Ovary (tissue), 10 donors: ENCODE results near the gene ZNF662. TPM values are rescaled to one million over a fixed set of nuclear protein-coding genes. Genes with fewer than 3 reads are reported as not detected.

ENCODE experiments used
- DNase-seq, 5 donors: peaks; one replicate each; pipeline ENCODE4 v3.0.0-alpha.2; 2019 to 2020
- H3K27ac ChIP-seq, 2 donors: fragments of 200-600 bp; one replicate each; pipeline versions ENCODE4 v1.5.1 to v1.8.0; 2019 to 2022
- H3K27me3 ChIP-seq: fragments of 200-600 bp; one replicate; pipeline ENCODE4 v1.8.0; 2022
- H3K36me3 ChIP-seq: fragments of 200-600 bp; sonication (generic); one replicate; pipeline ENCODE4 v1.5.1; 2019
- H3K4me1 ChIP-seq: one replicate; pipeline ENCODE4 v1.8.1; 2013; ENCODE audit warnings: mild to moderate bottlenecking, moderate library complexity; ENCODE audit not compliant: insufficient read depth
- H3K4me3 ChIP-seq: fragments of 200-600 bp; sonication (generic); one replicate; pipeline ENCODE4 v1.5.1; 2017
- H3K9me3 ChIP-seq, 2 donors: fragments of 200-600 bp in 1 of 2; sonication (generic) in 1 of 2; one replicate each; pipeline versions ENCODE4 v1.5.1 to v1.8.1; 2013 to 2019; ENCODE audit warnings: mild to moderate bottlenecking in 1 of 2, moderate library complexity in 1 of 2
- CTCF ChIP-seq, 3 donors: fragments of 450-650 bp in 2 of 3; fragments of 200-600 bp in 1 of 3; IDR thresholded peaks; one replicate each; pipeline versions ENCODE4 v1.5.1 to v1.8.0; 2016 to 2022; ENCODE audit warnings: antibody characterized with exemption in 3 of 3, mild to moderate bottlenecking in 1 of 3
- EP300 ChIP-seq: sonication (generic); formaldehyde crosslinking; IDR thresholded peaks from one replicate; pipeline ENCODE4 v1.6.1; 2017; ENCODE audit warnings: antibody characterized with exemption
- POLR2A ChIP-seq: fragments of 450-650 bp; IDR thresholded peaks from one replicate; pipeline ENCODE4 v1.6.1; 2017; ENCODE audit warnings: antibody characterized with exemption, mild to moderate bottlenecking, moderate library complexity
- WGBS, 3 donors: extraction: QIAGEN DNeasy Blood & Tissue Kit in 1 of 3; methylation state at CpG; one replicate each; pipeline versions ENCODE4 v1.1.5 to v1.1.7; 2013 to 2017; 5-methylcytosine and 5-hydroxymethylcytosine counted together
- intact Hi-C, 4 donors: fragments of 100-400 bp; cut with DNase I; formaldehyde crosslinking; loops; one replicate each; pipeline versions ENCODE4 v1.11.0 to v1.15.1; 2022 to 2023
- long read RNA-seq, 3 donors: library from polyadenylated mRNA in 2 of 3; unstranded in 2 of 3; transcript quantifications; one replicate each; pipeline ENCODE4 v2.0.0 and lab custom pipeline, GENCODE V29; 2021 to 2026
- polyA plus RNA-seq, 2 donors: library from polyadenylated mRNA; stranded (reverse); fragments of 200-250 nt in 1 of 2; fragments of 350-450 nt in 1 of 2; fragmentation: Illumina TruSeq in 1 of 2; extraction: RNeasy Lipid Tissue Mini Kit (QIAGEN cat#74804) in 1 of 2; gene quantifications; one replicate each; pipeline ENCODE4 v1.2.3, GENCODE V29; 2013 to 2014
- total RNA-seq, 7 donors: library from RNA; depleted of rRNA in 2 of 7; stranded (reverse); fragments of >200 nt in 2 of 7; fragmentation: NEBNext Ultra II Directional in 3 of 7; extraction: Animal tissue kit (Norgen Biotek cat#: 25700) in 3 of 7; gene quantifications; one replicate each; pipeline versions ENCODE4 v1.1.0 to v1.2.4, GENCODE V29; 2016 to 2023
- donor health status: DM: no; HTN: no; CAD: no; lungs with moderate emphysema.
- donor health status: DM: no; HTN: no; CAD: no.
- donor health status: Bipolar disorder and iron deficiency.
- donor health status: DM: yes; HTN: yes; CAD: no.
- donor health status: DM: no; HTN: no; CAD: no.
- donor health status: DM: yes; HTN: yes; CAD: no.

ZNF662 gene
- total RNA-seq (10 to 100 TPM in 5 of 7 donors, 1 to 10 TPM in 2; 9.0 to 29.8 (median 24.6) TPM), polyA plus RNA-seq (10 to 100 TPM in 1 of 2 donors, 1 to 10 TPM in 1; 8.1 to 11.1 TPM)
- long read RNA-seq, donor 1, transcript ZNF662-201 (4 exons, 3,186 nt): major isoform, 5 of 15 reads
- long read RNA-seq, donor 1, partial matches to known transcripts: 0 of 15 reads
- long read RNA-seq, donor 1, other reads (novel, unspliced or antisense): 9 of 15 reads
- long read RNA-seq, donor 2, partial matches to known transcripts: 0 of 1 reads
- long read RNA-seq, donor 2, other reads (novel, unspliced or antisense): 0 of 1 reads
- long read RNA-seq, donor 3, partial matches to known transcripts: 1 of 9 reads
- long read RNA-seq, donor 3, other reads (novel, unspliced or antisense): 7 of 9 reads

- TF ChIP-seq EP300 (no peak), POLR2A (peak; percentile 51)
- Histone ChIP-seq H3K27ac (peak within 1 kb of the TSS; percentile 48 to 84), H3K27me3 (no peaks in the 10 kb centered on the region), H3K36me3 (peaks cover under 1% of the 10 kb centered on the region), H3K4me1 (peaks cover 5% of the 10 kb centered on the region), H3K4me3 (peak within 1 kb of the TSS; percentile 76), H3K9me3 (peaks cover 0 to 16% of the 10 kb centered on the region in 2 donors)
- intact Hi-C loops: no loop called here
- peak; percentile 66 to 83 (median 73) for DNase-seq
- WGBS, 3 donors: 1 to 2% (median 1%) methylated on average over 31 to 59 of the region's 59 CpGs
These were observed at the start of gene ZNF662 for GRCh38 chr3:42906070-42906847. TSS of gene ZNF662 (plus strand) at chr3:42906142. CDS start at chr3:42908115, 1,973 bp downstream.

GRCh38 chr3:42856544-42856943 lies 49.4 kb upstream of the ZNF662 start:
- Histone ChIP-seq H3K4me3 (no peak overlapping the region), H3K4me1 (peaks cover 2% of the 10 kb centered on the region), H3K27me3 (no peaks in the 10 kb centered on the region), H3K36me3 (no peaks in the 10 kb centered on the region), H3K9me3 (no peaks in the 10 kb centered on the region), H3K27ac (no peak overlapping the region)
- intact Hi-C loops: no loop called here
- DNase-seq: no peak
- TF ChIP-seq POLR2A (no peak), EP300 (no peak), CTCF (IDR thresholded peaks at IDR 0.05) (no peak)
- WGBS, 3 donors: 88 to 93% (median 90%) methylated on average over 3 of the region's 3 CpGs

DNA sequence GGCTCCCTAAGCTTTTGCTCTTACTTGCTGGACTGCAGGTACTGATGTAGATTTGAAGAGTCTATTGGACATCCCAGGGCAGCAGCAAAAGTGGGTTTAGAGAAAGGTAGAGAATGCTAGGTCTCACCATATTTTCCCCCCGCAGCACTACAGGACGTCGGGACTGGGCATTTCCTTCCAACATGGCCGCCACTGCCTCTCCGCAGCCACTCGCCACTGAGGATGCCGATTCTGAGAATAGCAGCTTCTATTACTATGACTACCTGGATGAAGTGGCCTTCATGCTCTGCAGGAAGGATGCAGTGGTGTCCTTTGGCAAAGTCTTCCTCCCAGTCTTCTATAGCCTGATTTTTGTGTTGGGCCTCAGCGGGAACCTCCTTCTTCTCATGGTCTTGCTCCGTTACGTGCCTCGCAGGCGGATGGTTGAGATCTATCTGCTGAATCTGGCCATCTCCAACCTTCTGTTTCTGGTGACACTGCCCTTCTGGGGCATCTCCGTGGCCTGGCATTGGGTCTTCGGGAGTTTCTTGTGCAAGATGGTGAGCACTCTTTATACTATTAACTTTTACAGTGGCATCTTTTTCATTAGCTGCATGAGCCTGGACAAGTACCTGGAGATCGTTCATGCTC lies 41.5 kb upstream of the ZNF662 start:
- no peak overlapping the region for H3K4me3 ChIP-seq
- no peak overlapping the region for H3K27ac ChIP-seq
- intact Hi-C loops: no loop called here
- WGBS, 3 donors: 90 to 94% (median 93%) methylated on average over 15 of the region's 15 CpGs
- H3K9me3 ChIP-seq: no peaks in the 10 kb centered on the region
- no peaks in the 10 kb centered on the region for H3K36me3 ChIP-seq
- TF ChIP-seq CTCF (IDR thresholded peaks at IDR 0.05): no peak
- TF ChIP-seq POLR2A: no peak
- TF ChIP-seq EP300: no peak
- H3K4me1 ChIP-seq: no peaks in the 10 kb centered on the region
- no peaks in the 10 kb centered on the region for H3K27me3 ChIP-seq
- DNase-seq: no peak

DNA sequence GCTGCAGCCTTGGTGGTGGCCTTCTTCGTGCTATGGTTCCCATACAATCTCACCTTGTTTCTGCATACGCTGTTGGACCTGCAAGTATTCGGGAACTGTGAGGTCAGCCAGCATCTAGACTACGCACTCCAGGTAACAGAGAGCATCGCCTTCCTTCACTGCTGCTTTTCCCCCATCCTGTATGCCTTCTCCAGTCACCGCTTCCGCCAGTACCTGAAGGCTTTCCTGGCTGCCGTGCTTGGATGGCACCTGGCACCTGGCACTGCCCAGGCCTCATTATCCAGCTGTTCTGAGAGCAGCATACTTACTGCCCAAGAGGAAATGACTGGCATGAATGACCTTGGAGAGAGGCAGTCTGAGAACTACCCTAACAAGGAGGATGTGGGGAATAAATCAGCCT lies 40.7 kb upstream of the ZNF662 start:
- DNase-seq: no peak
- TF ChIP-seq POLR2A (no peak), EP300 (no peak), CTCF (IDR thresholded peaks at IDR 0.05) (no peak)
- no peak overlapping the region for H3K27ac ChIP-seq
- H3K4me3 ChIP-seq: no peak overlapping the region
- intact Hi-C loops: no loop called here
- H3K36me3 ChIP-seq: no peaks in the 10 kb centered on the region
- H3K27me3 ChIP-seq: no peaks in the 10 kb centered on the region
- H3K4me1 ChIP-seq: no peaks in the 10 kb centered on the region
- no peaks in the 10 kb centered on the region for H3K9me3 ChIP-seq
- WGBS, 3 donors: 85 to 89% (median 87%) methylated on average over 8 of the region's 8 CpGs
